Hepatocyte (in vitro differentiated cells): ENCODE results near the gene ROS1.

Experiments used
- EZH2 ChIP-seq: fragments of 200-600 bp; sonication (generic); IDR thresholded peaks from 2 replicates; pipeline ENCODE4 v1.6.1; 2016; ENCODE audit warnings: antibody characterized with exemption, mild to moderate bottlenecking, borderline replicate concordance
- TF ChIP-seq, protein P1 (sequence below): fragments of 200-600 bp; sonication (generic); IDR thresholded peaks from 2 replicates; pipeline ENCODE4 v1.5.1; 2016; ENCODE audit warnings: antibody characterized with exemption, mild to moderate bottlenecking; ENCODE audit not compliant: poor library complexity

DNA sequence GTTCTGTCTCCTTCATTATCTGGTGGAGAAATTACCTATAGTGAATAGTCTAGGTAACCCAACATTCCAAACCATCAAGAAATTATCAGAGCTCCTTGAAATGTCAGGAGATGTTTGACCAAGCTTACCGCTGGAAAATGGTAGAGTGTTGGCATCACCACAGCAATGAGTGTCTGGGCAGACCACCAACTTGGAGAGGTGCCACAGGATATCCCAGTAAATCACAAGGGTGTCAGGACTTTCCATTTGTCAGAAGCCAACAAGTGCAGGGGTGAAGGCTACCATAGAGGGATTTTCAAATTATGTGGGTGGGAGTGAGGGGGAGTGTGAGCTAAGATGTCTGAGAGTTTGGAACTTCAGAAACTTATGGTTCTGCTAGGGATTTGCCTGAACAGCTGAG is 87.2 kb downstream of the ROS1 start:
- TF ChIP-seq, protein P1, sequence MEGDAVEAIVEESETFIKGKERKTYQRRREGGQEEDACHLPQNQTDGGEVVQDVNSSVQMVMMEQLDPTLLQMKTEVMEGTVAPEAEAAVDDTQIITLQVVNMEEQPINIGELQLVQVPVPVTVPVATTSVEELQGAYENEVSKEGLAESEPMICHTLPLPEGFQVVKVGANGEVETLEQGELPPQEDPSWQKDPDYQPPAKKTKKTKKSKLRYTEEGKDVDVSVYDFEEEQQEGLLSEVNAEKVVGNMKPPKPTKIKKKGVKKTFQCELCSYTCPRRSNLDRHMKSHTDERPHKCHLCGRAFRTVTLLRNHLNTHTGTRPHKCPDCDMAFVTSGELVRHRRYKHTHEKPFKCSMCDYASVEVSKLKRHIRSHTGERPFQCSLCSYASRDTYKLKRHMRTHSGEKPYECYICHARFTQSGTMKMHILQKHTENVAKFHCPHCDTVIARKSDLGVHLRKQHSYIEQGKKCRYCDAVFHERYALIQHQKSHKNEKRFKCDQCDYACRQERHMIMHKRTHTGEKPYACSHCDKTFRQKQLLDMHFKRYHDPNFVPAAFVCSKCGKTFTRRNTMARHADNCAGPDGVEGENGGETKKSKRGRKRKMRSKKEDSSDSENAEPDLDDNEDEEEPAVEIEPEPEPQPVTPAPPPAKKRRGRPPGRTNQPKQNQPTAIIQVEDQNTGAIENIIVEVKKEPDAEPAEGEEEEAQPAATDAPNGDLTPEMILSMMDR, result no peak
- no peak for TF ChIP-seq EZH2
